H9 (cell line): ENCODE measurements around the gene LRRC27. TPM values are rescaled to one million over a fixed set of nuclear protein-coding genes. Genes with fewer than 3 reads are reported as not detected.

Experiments used
- DNase-seq: peaks from one replicate; pipeline ENCODE4 v3.0.0-alpha.2; 2017
- H2AFZ ChIP-seq: one replicate; pipeline ENCODE4 v1.6.1; 2013; ENCODE audit warnings: mild to moderate bottlenecking, low read length, control low read depth, moderate library complexity
- H2AK5ac ChIP-seq: 2 replicates; pipeline ENCODE4 v1.6.1; 2013; ENCODE audit warnings: low read length, control low read depth, mixed read lengths; ENCODE audit not compliant: insufficient read length
- H2BK120ac ChIP-seq: one replicate; pipeline ENCODE4 v1.6.1; 2013; ENCODE audit warnings: low read depth, mild to moderate bottlenecking, low read length, control low read depth, inconsistent platforms; ENCODE audit not compliant: poor library complexity, severe bottlenecking
- H2BK12ac ChIP-seq: 2 replicates; pipeline ENCODE4 v1.6.1; 2013; ENCODE audit warnings: low read length, control low read depth, mixed read lengths, low read depth; ENCODE audit not compliant: insufficient read length
- H2BK15ac ChIP-seq: 2 replicates; pipeline ENCODE4 v1.6.1; 2013; ENCODE audit warnings: low read depth, low read length, control low read depth
- H2BK20ac ChIP-seq: one replicate; pipeline ENCODE4 v1.6.1; 2013; ENCODE audit warnings: low read depth, mild to moderate bottlenecking, low read length, control low read depth, inconsistent platforms; ENCODE audit not compliant: poor library complexity, severe bottlenecking
- H2BK5ac ChIP-seq: 2 replicates; pipeline ENCODE4 v1.6.1; 2013; ENCODE audit warnings: low read length, control low read depth, mixed read lengths; ENCODE audit not compliant: insufficient read length
- H3K14ac ChIP-seq: 2 replicates; pipeline ENCODE4 v1.6.1; 2013; ENCODE audit warnings: low read length, control low read depth; ENCODE audit not compliant: insufficient read depth
- H3K18ac ChIP-seq: 2 replicates; pipeline ENCODE4 v1.6.1; 2013; ENCODE audit warnings: low read depth, mild to moderate bottlenecking, mixed read lengths, low read length, control low read depth; ENCODE audit not compliant: insufficient read length
- H3K23ac ChIP-seq: 2 replicates; pipeline ENCODE4 v1.6.1; 2013; ENCODE audit warnings: low read length, control low read depth, mixed read lengths, low read depth; ENCODE audit not compliant: insufficient read length
- H3K23me2 ChIP-seq: 2 replicates; pipeline ENCODE4 v1.6.1; 2013; ENCODE audit warnings: low read depth, mild to moderate bottlenecking, mixed read lengths, low read length, control low read depth; ENCODE audit not compliant: insufficient read length, poor library complexity, severe bottlenecking
- H3K27ac ChIP-seq: 2 replicates; pipeline ENCODE4 v1.5.1; 2013; ENCODE audit warnings: low read length, control low read depth, mixed read lengths, low read depth; ENCODE audit not compliant: insufficient read length
- H3K27me3 ChIP-seq: 2 replicates; pipeline ENCODE4 v1.6.1; 2013; ENCODE audit warnings: low read length, control low read depth, inconsistent platforms; ENCODE audit not compliant: insufficient read depth
- H3K4ac ChIP-seq: 2 replicates; pipeline ENCODE4 v1.6.1; 2013; ENCODE audit warnings: low read depth, mild to moderate bottlenecking, control low read depth, inconsistent platforms, low read length, moderate library complexity
- H3K4me1 ChIP-seq: 2 replicates; pipeline ENCODE4 v1.6.1; 2013; ENCODE audit warnings: low read length, control low read depth, inconsistent platforms; ENCODE audit not compliant: insufficient read depth
- H3K4me2 ChIP-seq: 2 replicates; pipeline ENCODE4 v1.6.1; 2013; ENCODE audit warnings: low read length, control low read depth, mixed read lengths; ENCODE audit not compliant: insufficient read length, insufficient read depth
- H3K56ac ChIP-seq: 2 replicates; pipeline ENCODE4 v1.6.1; 2013; ENCODE audit warnings: low read depth, mild to moderate bottlenecking, mixed read lengths, low read length, control low read depth; ENCODE audit not compliant: insufficient read length
- H3K79me1 ChIP-seq: 2 replicates; pipeline ENCODE4 v1.6.1; 2013; ENCODE audit warnings: low read depth, mild to moderate bottlenecking, moderate library complexity, low read length, control low read depth, inconsistent platforms; ENCODE audit not compliant: insufficient read depth, poor library complexity, severe bottlenecking
- H3K79me2 ChIP-seq: 2 replicates; pipeline ENCODE4 v1.6.1; 2013; ENCODE audit warnings: low read length, control low read depth, inconsistent platforms; ENCODE audit not compliant: insufficient read depth
- H3K9ac ChIP-seq: 2 replicates; pipeline ENCODE4 v1.6.1; 2013; ENCODE audit warnings: low read length, control low read depth, mixed read lengths; ENCODE audit not compliant: insufficient read length; ENCODE audit errors: extremely low read depth
- H3K9me3 ChIP-seq: one replicate; pipeline ENCODE4 v1.6.1; 2013; ENCODE audit warnings: low read depth, low read length, inconsistent platforms; ENCODE audit not compliant: control insufficient read depth
- H3T11ph ChIP-seq: one replicate; pipeline ENCODE4 v1.6.1; 2013; ENCODE audit warnings: mild to moderate bottlenecking, low read length, control low read depth, inconsistent platforms
- H4K20me1 ChIP-seq: one replicate; pipeline ENCODE4 v1.6.1; 2013; ENCODE audit not compliant: control insufficient read depth, insufficient read length, insufficient read depth
- H4K5ac ChIP-seq: 2 replicates; pipeline ENCODE4 v1.6.1; 2013; ENCODE audit warnings: low read depth, mild to moderate bottlenecking, mixed read lengths, low read length, control low read depth; ENCODE audit not compliant: insufficient read length
- H4K8ac ChIP-seq: replicated peaks from 2 replicates; pipeline ENCODE4 v1.6.1; 2013; ENCODE audit warnings: low read length, control low read depth, mixed read lengths, low read depth; ENCODE audit not compliant: insufficient read length
- H4K91ac ChIP-seq: 2 replicates; pipeline ENCODE4 v1.6.1; 2013; ENCODE audit warnings: low read depth, mild to moderate bottlenecking, moderate library complexity, mixed read lengths, low read length, control low read depth; ENCODE audit not compliant: insufficient read length
- H3K27ac Mint-ChIP-seq, 3 experiments: 2 replicates in 2 of 3; 3 replicates in 1 of 3; pipeline ENCODE4 v1.8.0; 2020 to 2021; ENCODE audit warnings: mixed read lengths in 3 of 3, mild to moderate bottlenecking in 1 of 3, moderate library complexity in 1 of 3
- H3K27me3 Mint-ChIP-seq: 2 replicates; pipeline ENCODE4 v1.8.0; 2021; ENCODE audit warnings: low read depth, mild to moderate bottlenecking, moderate library complexity, mixed read lengths
- H3K36me3 Mint-ChIP-seq, 3 experiments: 2 replicates in 2 of 3; 3 replicates in 1 of 3; pipeline ENCODE4 v1.8.0; 2020 to 2021; ENCODE audit warnings: low read depth in 3 of 3, mixed read lengths in 3 of 3; ENCODE audit not compliant: insufficient read depth in 1 of 3
- H3K4me1 Mint-ChIP-seq, 2 experiments: 2 replicates each; pipeline ENCODE4 v1.8.0; 2020; ENCODE audit warnings: mixed read lengths in 2 of 2
- H3K4me3 Mint-ChIP-seq, 2 experiments: 2 replicates in 1 of 2; 3 replicates in 1 of 2; pipeline ENCODE4 v1.8.0; 2020 to 2021; ENCODE audit warnings: mild to moderate bottlenecking in 2 of 2, mixed read lengths in 2 of 2, moderate library complexity in 1 of 2
- H3K9me3 Mint-ChIP-seq, 2 experiments: 2 replicates in 1 of 2; 3 replicates in 1 of 2; pipeline ENCODE4 v1.8.0; 2020; ENCODE audit warnings: mild to moderate bottlenecking in 2 of 2, mixed read lengths in 2 of 2, moderate library complexity in 1 of 2
- whole genome bisulfite sequencing: extraction: QIAGEN DNeasy Blood & Tissue Kit; methylation state at CpG from one replicate; pipeline ENCODE4 v1.1.7; 2013; ENCODE audit warnings: missing lambda C conversion rate, low lambda C conversion rate, mixed read lengths; ENCODE audit not compliant: insufficient read length; ENCODE audit errors: extremely low coverage; 5-methylcytosine and 5-hydroxymethylcytosine counted together
- total RNA-seq: library from RNA; stranded (reverse); gene quantifications from 2 replicates; pipeline ENCODE4 v1.2.1, GENCODE V29; 2021
- TF ChIP-seq, protein P1 (sequence below): fragments of 200-600 bp; sonication (generic); conservative IDR thresholded peaks from 3 replicates; pipeline ENCODE4 v1.8.0; 2021; ENCODE audit warnings: antibody characterized with exemption, mild to moderate bottlenecking

Gene LRRC27
- total RNA-seq, 1 experiment from 2014 or later = 2.7 TPM

DNA sequence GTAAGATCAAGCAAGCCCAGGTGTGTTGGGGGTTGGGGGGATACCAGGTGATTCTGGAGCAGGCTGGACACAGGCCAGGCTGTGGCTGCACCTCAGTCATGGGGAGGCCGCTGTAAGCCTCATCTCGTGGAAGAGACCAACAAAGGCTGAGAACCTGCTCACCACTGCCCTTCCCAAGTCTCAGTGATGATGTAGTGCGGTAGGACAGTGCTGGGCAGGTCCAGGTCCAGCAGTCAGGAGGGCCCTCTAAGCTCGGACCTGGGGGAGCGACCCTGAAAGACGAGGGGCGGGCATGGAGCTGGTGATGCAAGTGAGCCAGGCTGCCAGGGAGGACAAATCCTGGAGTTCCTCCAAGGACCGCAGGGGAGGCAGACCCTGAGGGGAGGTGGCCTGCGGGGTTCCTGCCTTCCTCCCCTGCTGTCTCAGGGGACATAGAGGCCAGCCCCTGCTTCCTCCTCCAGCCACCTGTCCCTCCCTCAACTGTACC is 61.7 kb downstream of the LRRC27 start:
- no peak overlapping the region for H3K4me3 Mint-ChIP-seq

More for the DNA sequence above, 61.7 kb downstream of the LRRC27 start:
- H4K20me1 ChIP-seq = no peaks in the 10 kb centered on the region
- H3K79me1 ChIP-seq = no peaks in the 10 kb centered on the region
- Mint-ChIP-seq H3K27me3 (peaks cover 18% of the 10 kb centered on the region), H3K36me3 (peaks cover 0 to 8% (median 7%) of the 10 kb centered on the region in 3 experiments; a peak in 3 of 7 replicates), H3K9me3 (peaks cover 8 to 9% of the 10 kb centered on the region in 2 experiments), H3K4me1 (peaks cover 7 to 15% of the 10 kb centered on the region in 2 experiments), H3K27ac (no peak overlapping the region)
- no peak overlapping the region for H3K9ac ChIP-seq
- H2BK5ac ChIP-seq = no peak overlapping the region
- no peak overlapping the region for H4K8ac ChIP-seq
- H4K91ac ChIP-seq = no peak overlapping the region
- H3K4me2 ChIP-seq = no peak overlapping the region
- no peak overlapping the region for H2BK12ac ChIP-seq
- no peak overlapping the region for H2BK15ac ChIP-seq
- H2BK120ac ChIP-seq = no peak overlapping the region
- no peaks in the 10 kb centered on the region for H3K27me3 ChIP-seq
- H3K23ac ChIP-seq = no peak overlapping the region
- TF ChIP-seq, protein P1, sequence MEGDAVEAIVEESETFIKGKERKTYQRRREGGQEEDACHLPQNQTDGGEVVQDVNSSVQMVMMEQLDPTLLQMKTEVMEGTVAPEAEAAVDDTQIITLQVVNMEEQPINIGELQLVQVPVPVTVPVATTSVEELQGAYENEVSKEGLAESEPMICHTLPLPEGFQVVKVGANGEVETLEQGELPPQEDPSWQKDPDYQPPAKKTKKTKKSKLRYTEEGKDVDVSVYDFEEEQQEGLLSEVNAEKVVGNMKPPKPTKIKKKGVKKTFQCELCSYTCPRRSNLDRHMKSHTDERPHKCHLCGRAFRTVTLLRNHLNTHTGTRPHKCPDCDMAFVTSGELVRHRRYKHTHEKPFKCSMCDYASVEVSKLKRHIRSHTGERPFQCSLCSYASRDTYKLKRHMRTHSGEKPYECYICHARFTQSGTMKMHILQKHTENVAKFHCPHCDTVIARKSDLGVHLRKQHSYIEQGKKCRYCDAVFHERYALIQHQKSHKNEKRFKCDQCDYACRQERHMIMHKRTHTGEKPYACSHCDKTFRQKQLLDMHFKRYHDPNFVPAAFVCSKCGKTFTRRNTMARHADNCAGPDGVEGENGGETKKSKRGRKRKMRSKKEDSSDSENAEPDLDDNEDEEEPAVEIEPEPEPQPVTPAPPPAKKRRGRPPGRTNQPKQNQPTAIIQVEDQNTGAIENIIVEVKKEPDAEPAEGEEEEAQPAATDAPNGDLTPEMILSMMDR = no peak
- no peaks in the 10 kb centered on the region for H3K79me2 ChIP-seq
- H2AFZ ChIP-seq = no peak overlapping the region
- no peak overlapping the region for H3T11ph ChIP-seq
- H3K23me2 ChIP-seq = peaks cover 7% of the 10 kb centered on the region
- no peak overlapping the region for H3K14ac ChIP-seq
- no peak overlapping the region for H3K18ac ChIP-seq
- H3K9me3 ChIP-seq = no peaks in the 10 kb centered on the region
- H2BK20ac ChIP-seq = no peak overlapping the region
- no peak overlapping the region for H3K27ac ChIP-seq
- H3K4ac ChIP-seq = no peak overlapping the region
- H3K56ac ChIP-seq = no peak overlapping the region
- H3K4me1 ChIP-seq = no peaks in the 10 kb centered on the region; the same call in 1 of the 2 replicates
- no CpG with 5 or more reads among the region's 9 CpGs for WGBS
- H2AK5ac ChIP-seq = no peak overlapping the region
- no peak for DNase-seq
- no peak overlapping the region for H4K5ac ChIP-seq
